ENCODE data around the gene OXER1. TPM values are rescaled to one million over a fixed set of nuclear protein-coding genes. Genes with fewer than 3 reads are reported as not detected.

OXER1 gene
- total RNA-seq = not detected in 2 replicates

GRCh38 chr2:42764096-42764495, at the start of gene OXER1:
TSS of gene OXER1 (minus strand) at chr2:42764135. CDS start at chr2:42764062, 73 bp downstream.
- DNase-seq (ENCODE audit: low read depth in 2 of 2) = no peak

GRCh38 chr2:42812899-42813479, 49.1 kb upstream of the OXER1 start:
- DNase-seq (ENCODE audit: low read depth in 2 of 2) = peak; percentile 31 to 32

GRCh38 chr2:42810971-42811811, 47.3 kb upstream of the OXER1 start:
- DNase-seq (ENCODE audit: low read depth in 2 of 2) = peak; percentile 39 to 67

GRCh38 chr2:42810121-42810970, 46.4 kb upstream of the OXER1 start:
- peak; percentile 97 for DNase-seq (ENCODE audit: low read depth in 2 of 2)

GRCh38 chr2:42809819-42810120, 45.8 kb upstream of the OXER1 start:
- DNase-seq (ENCODE audit: low read depth in 2 of 2) = peak; percentile 80 to 81

- no peak for DNase-seq (ENCODE audit: low read depth in 2 of 2)
Measured at GRCh38 chr2:42809131-42809818, 45.3 kb upstream of the OXER1 start.

GRCh38 chr2:42808301-42808700, 44.4 kb upstream of the OXER1 start:
- DNase-seq (ENCODE audit: low read depth in 2 of 2) = no peak

GRCh38 chr2:42806786-42807185, 42.9 kb upstream of the OXER1 start:
- DNase-seq (ENCODE audit: low read depth in 2 of 2) = no peak

- no peak for DNase-seq (ENCODE audit: low read depth in 2 of 2)
Measured at GRCh38 chr2:42804891-42805290, 41.0 kb upstream of the OXER1 start.

GRCh38 chr2:42804338-42804737, 40.4 kb upstream of the OXER1 start:
- no peak for DNase-seq (ENCODE audit: low read depth in 2 of 2)

- DNase-seq (ENCODE audit: low read depth in 2 of 2) = no peak
Measured at GRCh38 chr2:42802150-42802549, 38.2 kb upstream of the OXER1 start.

- no peak for DNase-seq (ENCODE audit: low read depth in 2 of 2)
Measured at GRCh38 chr2:42801381-42801780, 37.4 kb upstream of the OXER1 start.

- no peak for DNase-seq (ENCODE audit: low read depth in 2 of 2)
Measured at GRCh38 chr2:42800981-42801380, 37.0 kb upstream of the OXER1 start.

GRCh38 chr2:42800461-42800962, 36.6 kb upstream of the OXER1 start:
- no peak for DNase-seq (ENCODE audit: low read depth in 2 of 2)

GRCh38 chr2:42799881-42800280, 35.9 kb upstream of the OXER1 start:
- no peak for DNase-seq (ENCODE audit: low read depth in 2 of 2)

GRCh38 chr2:42797281-42797680, 33.3 kb upstream of the OXER1 start:
- no peak for DNase-seq (ENCODE audit: low read depth in 2 of 2)

GRCh38 chr2:42796427-42797248, 32.7 kb upstream of the OXER1 start:
- no peak for DNase-seq (ENCODE audit: low read depth in 2 of 2)

- DNase-seq (ENCODE audit: low read depth in 2 of 2) = peak in 1 of 2 donors; percentile 50
Measured at GRCh38 chr2:42795841-42796301, 31.9 kb upstream of the OXER1 start.

- no peak for DNase-seq (ENCODE audit: low read depth in 2 of 2)
Measured at GRCh38 chr2:42795275-42795674, 31.3 kb upstream of the OXER1 start.

GRCh38 chr2:42794271-42795046, 30.5 kb upstream of the OXER1 start:
- DNase-seq (ENCODE audit: low read depth in 2 of 2) = no peak
